Body of pancreas (tissue), 4 donors: Measurements from ENCODE around the gene HOXA1.
A peak's percentile ranks its signal among the peaks of the same experiment; 100 is the strongest.

ENCODE experiments used
- POLR2A ChIP-seq, 3 donors: fragments of 450-650 bp; IDR thresholded peaks; one replicate each; pipeline ENCODE4 v1.6.1; 2016; ENCODE audit warnings: antibody characterized with exemption in 3 of 3, mild to moderate bottlenecking in 2 of 3
- TF ChIP-seq, protein P1 (sequence below), 7 experiments: fragments of 450-650 bp in 4 of 7; fragments of 200-600 bp in 3 of 7; sonication (generic) in 3 of 7; IDR thresholded peaks; one replicate each; pipeline ENCODE4 v1.5.1; 2016 to 2019; ENCODE audit warnings: antibody characterized with exemption in 7 of 7

DNA sequence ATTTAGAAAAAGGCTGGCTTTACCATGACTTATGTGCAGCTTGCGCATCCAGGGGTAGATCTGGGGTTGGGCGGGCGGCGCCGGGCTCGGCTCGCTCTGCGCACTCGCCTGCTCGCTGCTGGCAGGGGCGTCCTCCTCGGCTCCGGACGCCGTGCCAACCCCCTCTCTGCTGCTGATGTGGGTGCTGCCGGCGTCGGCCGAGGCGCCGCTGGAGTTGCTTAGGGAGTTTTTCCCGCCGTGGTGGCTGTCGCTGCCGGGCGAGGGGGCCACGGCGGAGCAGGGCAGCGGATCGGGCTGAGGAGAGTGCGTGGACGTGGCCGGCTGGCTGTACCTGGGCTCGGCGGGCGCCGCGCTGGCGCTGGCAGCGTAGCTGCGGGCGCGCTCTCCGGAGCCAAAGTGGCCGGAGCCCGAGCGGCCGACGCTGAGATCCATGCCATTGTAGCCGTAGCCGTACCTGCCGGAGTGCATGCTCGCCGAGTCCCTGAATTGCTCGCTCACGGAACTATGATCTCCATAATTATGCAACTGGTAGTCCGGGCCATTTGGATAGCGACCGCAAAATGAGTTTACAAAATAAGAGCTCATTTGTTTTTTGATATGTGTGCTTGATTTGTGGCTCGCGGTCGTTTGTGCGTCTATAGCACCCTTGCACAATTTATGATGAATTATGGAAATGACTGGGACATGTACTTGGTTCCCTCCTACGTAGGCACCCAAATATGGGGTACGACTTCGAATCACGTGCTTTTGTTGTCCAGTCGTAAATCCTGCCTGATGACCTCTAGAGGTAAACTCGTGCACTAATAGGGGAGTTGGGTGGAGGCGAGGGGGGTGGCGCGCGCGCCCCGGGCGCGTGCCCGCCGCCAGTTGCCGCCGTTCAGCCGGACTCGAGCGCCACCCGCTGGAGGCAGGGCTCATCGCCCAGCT is 47.5 kb upstream of the HOXA1 start, which contains the start of gene HOXA5:
- TF ChIP-seq POLR2A (IDR thresholded peaks at IDR 0.05): peak in 2 of 3 donors; percentile 34 to 42
- TF ChIP-seq, protein P1, sequence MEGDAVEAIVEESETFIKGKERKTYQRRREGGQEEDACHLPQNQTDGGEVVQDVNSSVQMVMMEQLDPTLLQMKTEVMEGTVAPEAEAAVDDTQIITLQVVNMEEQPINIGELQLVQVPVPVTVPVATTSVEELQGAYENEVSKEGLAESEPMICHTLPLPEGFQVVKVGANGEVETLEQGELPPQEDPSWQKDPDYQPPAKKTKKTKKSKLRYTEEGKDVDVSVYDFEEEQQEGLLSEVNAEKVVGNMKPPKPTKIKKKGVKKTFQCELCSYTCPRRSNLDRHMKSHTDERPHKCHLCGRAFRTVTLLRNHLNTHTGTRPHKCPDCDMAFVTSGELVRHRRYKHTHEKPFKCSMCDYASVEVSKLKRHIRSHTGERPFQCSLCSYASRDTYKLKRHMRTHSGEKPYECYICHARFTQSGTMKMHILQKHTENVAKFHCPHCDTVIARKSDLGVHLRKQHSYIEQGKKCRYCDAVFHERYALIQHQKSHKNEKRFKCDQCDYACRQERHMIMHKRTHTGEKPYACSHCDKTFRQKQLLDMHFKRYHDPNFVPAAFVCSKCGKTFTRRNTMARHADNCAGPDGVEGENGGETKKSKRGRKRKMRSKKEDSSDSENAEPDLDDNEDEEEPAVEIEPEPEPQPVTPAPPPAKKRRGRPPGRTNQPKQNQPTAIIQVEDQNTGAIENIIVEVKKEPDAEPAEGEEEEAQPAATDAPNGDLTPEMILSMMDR (IDR thresholded peaks at IDR 0.05): peak in 5 of 7 experiments; percentile 13 to 42 (median 28)
